GM11168 (cell line): ENCODE results near the gene MICAL2.

Source experiments
- in situ Hi-C: fragments of 300-500 bp; cut with MboI; formaldehyde crosslinking; loops from one replicate; pipeline ENCODE4 v1.12.0; 2022; ENCODE audit warnings: low sequenced_read_pairs; ENCODE audit not compliant: unreplicated experiment

Gene MICAL2

GRCh38 chr11:12164061-12165014, 53.9 kb downstream of the MICAL2 start:
- in situ Hi-C loops: no loop called here

GRCh38 chr11:12165237-12165875, 55.0 kb downstream of the MICAL2 start:
- in situ Hi-C loops: no loop called here

DNA sequence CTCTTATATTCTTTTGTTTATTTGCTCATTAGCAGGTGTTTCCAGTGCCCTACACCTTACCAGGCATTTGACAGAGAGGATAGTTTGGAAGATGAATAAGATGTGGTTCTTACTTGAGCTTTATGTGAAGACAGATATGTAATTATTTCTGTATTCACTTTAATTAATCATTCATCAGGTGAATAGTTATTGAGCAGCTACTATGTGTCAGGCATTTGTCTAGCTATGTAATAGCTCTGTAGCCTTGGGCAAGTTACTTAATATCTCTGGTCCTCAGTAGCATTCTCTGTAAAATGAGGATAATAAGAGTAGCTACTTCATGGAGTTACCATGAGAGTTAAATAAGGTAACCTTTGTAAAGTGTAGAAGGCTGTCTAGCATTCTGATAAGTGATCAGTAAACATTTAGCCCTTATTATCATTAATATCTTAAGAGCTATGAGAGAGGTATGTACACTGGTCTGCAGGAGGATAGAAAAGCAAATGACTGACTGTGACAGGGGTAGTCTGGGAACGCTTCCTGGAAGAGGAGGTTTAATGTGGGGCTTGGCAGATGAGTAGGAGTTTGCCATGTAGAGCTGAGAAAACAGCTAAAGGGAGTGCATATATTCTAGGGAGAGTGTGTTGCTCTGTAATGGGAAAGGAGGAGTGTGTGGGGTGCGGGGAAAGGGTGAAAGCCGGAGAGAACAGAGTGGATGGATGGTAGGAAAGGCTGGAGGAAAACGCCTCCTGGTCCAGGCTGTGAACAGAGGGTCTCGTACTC, 56.1 kb downstream of the MICAL2 start:
- in situ Hi-C loops: no loop called here

- in situ Hi-C loops: no loop called here
Observed at GRCh38 chr11:12167061-12168000, 56.9 kb downstream of the MICAL2 start.

DNA sequence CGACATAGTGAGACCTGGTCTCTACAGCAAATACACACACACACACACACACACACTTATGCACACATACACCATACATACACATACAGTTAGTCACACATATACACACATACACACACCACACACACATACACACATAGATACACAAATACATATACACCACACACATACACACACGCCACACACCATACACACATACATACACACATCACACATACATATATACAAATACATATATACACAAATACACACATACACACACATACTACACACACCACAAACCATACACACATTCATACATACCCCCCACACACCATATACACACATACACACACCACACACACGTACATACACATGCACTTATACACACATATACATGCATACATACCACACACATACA, 57.7 kb downstream of the MICAL2 start:
- in situ Hi-C loops: no loop called here

DNA sequence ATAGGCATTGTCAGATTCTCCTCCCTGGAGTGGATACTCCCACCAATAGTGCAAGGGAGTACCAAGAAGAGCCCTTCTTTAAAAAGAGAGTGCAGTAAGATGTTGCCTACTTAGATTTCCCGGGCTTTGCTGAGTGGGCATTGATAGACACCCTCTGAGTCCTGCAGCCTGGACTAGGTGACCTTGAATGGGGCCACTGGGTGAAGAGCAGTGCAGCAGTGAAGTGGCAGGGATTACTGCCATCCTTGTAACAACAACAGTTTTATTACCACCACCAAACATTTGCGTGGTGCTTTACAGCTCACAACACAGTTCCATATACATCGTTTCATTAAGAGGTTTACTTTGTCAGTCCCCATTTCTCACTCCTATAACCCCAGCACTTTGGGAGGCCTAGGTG, 59.4 kb downstream of the MICAL2 start:
- in situ Hi-C loops: no loop called here

DNA sequence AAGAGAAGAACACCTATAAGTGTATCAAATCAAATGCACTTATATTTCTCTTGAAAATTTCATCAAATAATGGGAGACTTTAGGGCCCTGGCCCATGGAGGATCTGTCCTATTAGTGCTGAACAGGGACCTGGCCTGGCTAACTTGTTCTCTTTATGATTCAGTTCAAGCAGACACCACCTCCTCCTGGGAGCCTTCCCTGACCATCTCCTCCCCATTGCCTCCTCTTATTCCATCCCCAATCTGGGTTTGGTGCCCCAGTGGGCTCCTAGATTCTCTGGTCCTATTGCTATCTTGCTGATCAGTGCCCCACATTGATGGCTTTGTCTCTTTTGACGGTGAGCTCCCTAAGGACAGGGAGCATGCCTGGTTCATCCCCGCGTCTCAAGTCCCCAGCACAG, 60.1 kb downstream of the MICAL2 start:
- in situ Hi-C loops: no loop called here

- in situ Hi-C loops: no loop called here
Observed at GRCh38 chr11:12170984-12171383, 60.6 kb downstream of the MICAL2 start.

DNA sequence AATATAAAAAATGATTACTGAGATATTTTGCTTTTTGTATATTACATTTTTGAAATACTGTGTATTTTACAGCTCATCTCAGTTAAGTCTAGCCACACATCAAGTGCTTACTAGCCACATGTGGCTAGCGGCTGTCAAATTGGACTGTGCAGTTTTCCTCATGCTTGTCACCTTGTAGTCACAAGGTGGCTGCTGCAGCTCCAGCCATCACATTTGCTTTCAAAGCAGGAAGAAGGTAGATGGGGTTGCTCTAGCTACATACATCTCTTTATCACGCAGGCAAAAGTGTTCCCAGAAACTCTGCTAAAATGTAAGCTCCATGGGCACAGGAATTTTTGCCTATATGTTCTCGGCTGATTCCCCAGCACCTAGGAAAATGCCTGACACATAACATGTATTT, 61.5 kb downstream of the MICAL2 start:
- in situ Hi-C loops: no loop called here

- in situ Hi-C loops: no loop called here
Observed at GRCh38 chr11:12172493-12173013, 62.2 kb downstream of the MICAL2 start.

- in situ Hi-C loops: no loop called here
Observed at GRCh38 chr11:12173111-12173510, 62.7 kb downstream of the MICAL2 start.

- in situ Hi-C loops: no loop called here
Observed at GRCh38 chr11:12174128-12174476, 63.7 kb downstream of the MICAL2 start.

- in situ Hi-C loops: no loop called here
Observed at GRCh38 chr11:12174477-12175143, 64.2 kb downstream of the MICAL2 start.

GRCh38 chr11:12175694-12176241, 65.4 kb downstream of the MICAL2 start:
- in situ Hi-C loops: no loop called here

DNA sequence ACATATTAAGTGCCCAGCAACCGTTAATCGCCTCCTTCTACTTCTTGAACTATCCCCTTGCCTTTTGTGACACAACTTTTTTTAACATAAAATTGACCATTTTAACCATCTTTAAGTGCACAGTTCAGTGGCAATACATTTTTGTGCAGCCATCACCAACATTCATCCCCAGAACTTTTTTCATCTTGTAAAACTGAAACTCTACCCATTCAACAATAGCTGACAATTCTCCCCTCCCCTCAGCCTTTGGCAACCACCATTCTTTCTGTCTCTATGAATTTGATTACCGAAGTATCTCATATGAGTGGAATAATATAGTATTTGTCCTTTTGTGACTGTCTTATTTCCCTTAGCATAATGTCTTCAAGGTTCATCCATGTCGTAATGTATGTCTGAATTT, 66.0 kb downstream of the MICAL2 start:
- in situ Hi-C loops: no loop called here

DNA sequence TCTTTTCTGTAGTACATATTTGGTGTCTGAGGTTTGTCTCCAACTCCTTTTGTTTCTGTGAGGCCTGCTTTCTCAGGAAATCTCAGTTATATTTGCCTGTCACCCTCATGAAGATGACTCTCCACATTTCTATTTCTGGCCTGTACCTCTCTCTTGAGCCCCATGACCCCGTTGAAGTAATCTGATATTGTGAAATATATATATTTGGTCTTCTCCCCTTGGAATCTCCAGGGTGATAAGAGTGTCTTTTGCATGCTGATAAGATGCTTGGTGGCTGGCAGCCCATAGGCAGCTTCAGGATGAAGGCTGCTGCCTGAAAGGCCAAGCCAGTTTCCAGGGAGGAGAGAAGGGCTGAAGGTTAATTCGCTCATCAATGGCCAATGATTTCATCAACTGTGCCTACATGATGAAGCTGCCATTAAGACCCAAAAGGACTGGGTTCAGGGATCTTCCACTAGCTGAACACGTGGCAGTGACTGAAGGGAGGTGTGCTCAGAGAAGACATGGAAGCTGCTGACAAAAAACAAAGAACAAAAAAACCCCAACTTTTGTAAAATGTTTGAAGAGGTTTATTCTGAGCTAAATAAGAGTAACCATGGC, 67.4 kb downstream of the MICAL2 start:
- in situ Hi-C loops: no loop called here

DNA sequence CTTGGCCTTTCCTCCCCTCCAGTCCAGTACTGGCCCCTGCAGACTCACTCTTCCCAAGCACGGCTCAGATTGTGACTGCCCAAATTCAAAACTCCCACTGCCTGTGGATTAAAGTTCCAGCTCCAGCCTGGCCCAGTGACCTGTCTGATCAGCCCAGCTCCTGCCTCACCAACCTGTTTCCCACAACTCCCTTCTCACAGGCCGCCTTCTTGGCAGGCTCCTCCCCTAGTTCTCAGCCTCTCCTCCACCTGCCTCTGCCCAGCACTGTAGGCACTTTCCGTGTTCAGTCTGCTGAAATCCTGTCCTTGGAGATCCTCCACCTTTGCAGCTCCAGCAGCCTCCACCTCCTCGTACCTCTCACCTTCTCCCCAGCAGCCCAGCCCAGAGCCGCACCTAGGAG, 68.6 kb downstream of the MICAL2 start:
- in situ Hi-C loops: no loop called here

DNA sequence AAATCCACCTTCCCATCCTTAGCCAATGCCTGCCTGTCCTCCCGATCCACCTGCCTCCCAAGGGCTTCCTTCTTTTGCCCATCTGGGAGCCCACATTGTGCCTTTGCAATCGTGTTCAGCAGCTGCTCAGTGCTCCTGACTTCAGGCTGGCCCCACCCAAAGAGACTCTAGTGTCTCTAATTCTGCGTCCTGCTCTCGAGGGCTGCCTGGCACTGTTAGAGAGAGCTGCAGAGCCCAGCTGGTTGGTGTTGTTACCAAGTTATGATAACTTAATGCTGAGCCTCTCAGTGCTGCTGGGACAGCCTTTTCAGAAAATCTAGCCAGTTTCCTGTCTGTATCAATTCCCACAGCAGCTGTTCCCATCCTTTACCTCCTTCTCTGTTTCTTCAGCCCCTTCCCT, 69.1 kb downstream of the MICAL2 start:
- in situ Hi-C loops: no loop called here
